Calu3 (cell line): ENCODE data around the gene SLAIN1. TPM values are rescaled to one million over a fixed set of nuclear protein-coding genes. Genes with fewer than 3 reads are reported as not detected.

Source experiments
- BruUV-seq: library from RNA; stranded (reverse); fragments of 400-500 nt; replicated peaks from 2 replicates; lab custom pipeline; 2021; lab: Mats Ljungman, UMichigan
- CTCF ChIA-PET: fragments of 300-600 bp; sonication (Branson Sonifier 250); formaldehyde crosslinking; loops from one replicate; lab custom pipeline; 2022; ENCODE audit warnings: antibody characterized with exemption; lab: Charles Lee
- DNase-seq: peaks from one replicate; pipeline ENCODE4 v3.0.0; 2022
- H3K27ac Mint-ChIP-seq: one replicate; pipeline ENCODE4 v1.8.0; 2022; ENCODE audit warnings: mixed read lengths; ENCODE audit not compliant: unreplicated experiment
- H3K27me3 Mint-ChIP-seq: one replicate; pipeline ENCODE4 v1.8.0; 2022; ENCODE audit warnings: mixed read lengths; ENCODE audit not compliant: unreplicated experiment
- H3K36me3 Mint-ChIP-seq: one replicate; pipeline ENCODE4 v1.8.0; 2022; ENCODE audit warnings: mild to moderate bottlenecking, moderate library complexity, mixed read lengths; ENCODE audit not compliant: insufficient read depth, unreplicated experiment
- H3K4me1 Mint-ChIP-seq: one replicate; pipeline ENCODE4 v1.8.0; 2022; ENCODE audit warnings: mild to moderate bottlenecking, low read depth, mixed read lengths; ENCODE audit not compliant: unreplicated experiment
- H3K4me3 Mint-ChIP-seq: one replicate; pipeline ENCODE4 v1.8.0; 2022; ENCODE audit warnings: mild to moderate bottlenecking, low read depth, moderate library complexity, mixed read lengths; ENCODE audit not compliant: unreplicated experiment
- H3K9me3 Mint-ChIP-seq: one replicate; pipeline ENCODE4 v1.8.0; 2022; ENCODE audit warnings: low read depth, mixed read lengths; ENCODE audit not compliant: unreplicated experiment
- CTCF ChIP-seq: fragments of 200-600 bp; IDR thresholded peaks from one replicate; pipeline ENCODE4 v1.8.0; 2022; ENCODE audit warnings: antibody characterized with exemption; ENCODE audit not compliant: unreplicated experiment
- intact Hi-C: fragments of 100-400 bp; cut with micrococcal nuclease; formaldehyde crosslinking; loops from one replicate; pipeline ENCODE4 v1.10.0; 2022; ENCODE audit not compliant: unreplicated experiment
- total RNA-seq: library from RNA; stranded (reverse); gene quantifications from 2 replicates; pipeline ENCODE4 v1.2.3, GENCODE V29; 2022

Gene SLAIN1
- total RNA-seq, 1 experiment from 2014 or later, result 4.1 TPM

GRCh38 chr13:77786695-77787287 lies 89.3 kb downstream of the SLAIN1 start:
- no peak overlapping the region for H3K27ac Mint-ChIP-seq
- no TSS peak for BruUV-seq
- DNase-seq, result no peak
- H3K4me3 Mint-ChIP-seq, result no peak overlapping the region
- H3K27me3 Mint-ChIP-seq, result no peaks in the 10 kb centered on the region
- no peaks in the 10 kb centered on the region for H3K36me3 Mint-ChIP-seq
- intact Hi-C loops, result no loop called here
- H3K9me3 Mint-ChIP-seq, result no peaks in the 10 kb centered on the region
- H3K4me1 Mint-ChIP-seq, result no peaks in the 10 kb centered on the region
- no peak for TF ChIP-seq CTCF
- CTCF ChIA-PET, result no interaction called here

GRCh38 chr13:77789376-77789775 lies 91.9 kb downstream of the SLAIN1 start:
- no peaks in the 10 kb centered on the region for H3K27me3 Mint-ChIP-seq
- BruUV-seq, result no TSS peak
- H3K9me3 Mint-ChIP-seq, result no peaks in the 10 kb centered on the region
- H3K27ac Mint-ChIP-seq, result no peak overlapping the region
- CTCF ChIA-PET, result no interaction called here
- H3K4me3 Mint-ChIP-seq, result no peak overlapping the region
- H3K4me1 Mint-ChIP-seq, result no peaks in the 10 kb centered on the region
- DNase-seq, result no peak
- intact Hi-C loops, result no loop called here
- H3K36me3 Mint-ChIP-seq, result no peaks in the 10 kb centered on the region
- TF ChIP-seq CTCF, result no peak

- no peak for DNase-seq
- no peak overlapping the region for H3K27ac Mint-ChIP-seq
- H3K4me1 Mint-ChIP-seq, result no peaks in the 10 kb centered on the region
- CTCF ChIA-PET, result no interaction called here
- H3K36me3 Mint-ChIP-seq, result no peaks in the 10 kb centered on the region
- no peak for TF ChIP-seq CTCF
- intact Hi-C loops, result no loop called here
- no peak overlapping the region for H3K4me3 Mint-ChIP-seq
- no peaks in the 10 kb centered on the region for H3K27me3 Mint-ChIP-seq
- no TSS peak for BruUV-seq
- H3K9me3 Mint-ChIP-seq, result no peaks in the 10 kb centered on the region
Observed at GRCh38 chr13:77800219-77800618, 102.7 kb downstream of the SLAIN1 start.

GRCh38 chr13:77806518-77806917 lies 109.0 kb downstream of the SLAIN1 start:
- CTCF ChIA-PET, result no interaction called here
- no peaks in the 10 kb centered on the region for H3K27me3 Mint-ChIP-seq
- H3K27ac Mint-ChIP-seq, result no peak overlapping the region
- DNase-seq, result no peak
- H3K4me1 Mint-ChIP-seq, result no peaks in the 10 kb centered on the region
- H3K9me3 Mint-ChIP-seq, result no peaks in the 10 kb centered on the region
- H3K36me3 Mint-ChIP-seq, result no peaks in the 10 kb centered on the region
- H3K4me3 Mint-ChIP-seq, result no peak overlapping the region
- no TSS peak for BruUV-seq
- intact Hi-C loops, result no loop called here
- no peak for TF ChIP-seq CTCF
